ENCODE measurements around the gene KRTAP5-6.

DNA sequence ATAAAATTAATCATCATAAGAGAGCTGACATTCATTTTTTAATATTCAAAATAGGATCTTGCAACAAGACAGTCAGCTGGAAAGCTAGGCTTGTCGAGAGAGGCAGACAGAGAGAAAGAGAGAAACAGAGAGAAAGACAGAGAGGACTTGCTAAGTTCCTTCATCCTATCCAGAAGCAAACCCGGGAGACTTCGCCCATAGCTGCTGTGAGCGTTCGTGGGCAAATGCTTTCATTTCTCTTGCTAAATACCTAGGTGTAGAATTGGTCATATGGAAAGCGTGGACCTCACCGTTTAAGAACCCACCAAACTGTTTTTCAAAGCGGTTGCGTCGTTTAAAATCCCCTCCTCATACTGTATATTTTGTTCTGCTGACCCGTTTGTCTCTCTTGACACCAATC, 25.3 kb upstream of the KRTAP5-6 start:
- TF ChIP-seq CTCF (IDR thresholded peaks at IDR 0.05) (no peak), EZH2 (IDR thresholded peaks at IDR 0.05; ENCODE audit: borderline replicate concordance, insufficient read depth, low read depth, low read length, poor library complexity, severe bottlenecking) (no peak)

Measured in B cell (primary cell).